Ureter (tissue), 1 donor: Measurements from ENCODE around the gene ALAS1. TPM values are rescaled to one million over a fixed set of nuclear protein-coding genes. Genes with fewer than 3 reads are reported as not detected.
"Not testable (repeated sequence)": the region's sequence is repeated elsewhere in the genome, so short reads cannot be mapped to it uniquely, and the experiment has no call there.

Source experiments
- DNase-seq: peaks from one replicate; pipeline ENCODE4 v3.0.0-alpha.2; 2020; ENCODE audit warnings: low spot score
- total RNA-seq: library from RNA; stranded (reverse); gene quantifications from one replicate; pipeline ENCODE4 v1.2.4, GENCODE V29; 2023
- donor health status: DM: yes; HTN: yes; CAD: no.

The ALAS1 gene
- total RNA-seq, 1 donor from 2014 or later = 144 TPM

DNA sequence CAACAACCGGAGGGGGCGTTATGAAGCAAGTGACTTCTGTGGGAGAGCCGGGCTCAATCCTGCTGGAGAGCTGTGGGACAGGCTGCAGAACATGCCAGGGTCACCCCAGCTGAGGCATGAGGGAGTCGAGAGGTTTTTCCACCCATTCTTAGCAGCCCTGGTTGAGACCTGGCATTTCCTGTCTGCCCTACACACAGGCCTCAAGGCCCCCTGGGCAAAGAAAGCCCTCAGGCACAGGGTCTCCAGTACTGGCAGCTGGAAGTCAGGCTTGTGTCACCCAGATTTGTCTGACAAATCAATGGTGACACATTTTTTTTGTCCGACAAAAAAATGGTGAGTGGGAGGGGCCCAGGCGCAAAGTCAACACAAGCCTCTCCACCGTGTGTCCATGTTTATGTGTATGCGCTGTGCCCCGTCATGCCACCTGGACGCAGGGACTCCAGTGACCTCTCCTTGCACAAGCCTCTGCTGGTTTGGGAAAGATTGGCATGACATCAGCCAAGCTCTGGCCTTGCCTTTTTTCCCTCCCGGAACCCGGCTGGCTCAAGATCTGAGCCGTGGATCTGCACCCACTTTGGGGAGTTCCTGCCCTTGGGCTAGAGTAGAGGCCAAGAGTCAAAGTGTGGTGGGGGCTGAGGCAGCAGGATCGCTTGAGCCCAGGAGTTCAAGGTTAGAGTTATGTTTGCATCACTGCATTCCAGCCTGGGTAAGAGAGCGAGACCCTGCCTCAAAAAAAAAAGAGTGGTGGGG, 20.8 kb upstream of the ALAS1 start:
- DNase-seq = no peak

DNA sequence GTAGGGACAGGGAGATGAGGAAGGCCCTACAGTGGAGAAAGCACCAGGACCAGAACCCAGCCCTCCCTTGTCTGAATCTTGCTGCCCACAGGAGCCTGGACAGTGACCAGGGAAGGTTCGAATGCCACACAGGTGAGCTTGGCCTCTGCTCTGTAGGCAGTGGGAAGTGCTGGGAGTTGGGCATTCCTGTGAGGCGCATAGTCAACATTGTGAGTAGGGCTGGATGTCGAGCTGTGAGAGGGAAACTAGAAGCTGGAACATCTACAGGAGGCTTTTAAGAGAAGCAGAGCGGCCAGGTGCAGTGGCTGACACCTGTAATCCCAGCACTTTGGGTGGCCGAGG, 20.3 kb upstream of the ALAS1 start:
- DNase-seq = no peak

DNA sequence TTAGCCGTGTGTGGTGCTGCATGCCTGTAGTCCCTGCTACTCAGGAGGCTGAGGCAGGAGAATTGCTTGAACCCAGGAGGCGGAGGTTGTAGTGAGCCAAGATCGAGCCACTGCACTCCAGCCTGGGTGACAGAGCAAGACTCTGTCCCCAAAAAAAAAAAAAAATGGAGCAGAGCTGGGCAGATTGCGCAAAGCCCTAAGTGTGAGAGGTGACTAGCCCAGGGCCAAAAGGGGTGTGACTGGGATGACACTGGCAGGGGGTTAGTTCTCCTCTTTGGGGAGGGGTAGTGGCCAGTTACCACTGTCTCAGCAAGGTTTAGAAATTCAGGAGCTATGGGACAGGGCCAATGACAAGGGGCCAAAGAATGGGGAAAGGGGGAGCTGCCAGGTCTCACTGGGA, 19.8 kb upstream of the ALAS1 start:
- not testable (repeated sequence) for DNase-seq

DNA sequence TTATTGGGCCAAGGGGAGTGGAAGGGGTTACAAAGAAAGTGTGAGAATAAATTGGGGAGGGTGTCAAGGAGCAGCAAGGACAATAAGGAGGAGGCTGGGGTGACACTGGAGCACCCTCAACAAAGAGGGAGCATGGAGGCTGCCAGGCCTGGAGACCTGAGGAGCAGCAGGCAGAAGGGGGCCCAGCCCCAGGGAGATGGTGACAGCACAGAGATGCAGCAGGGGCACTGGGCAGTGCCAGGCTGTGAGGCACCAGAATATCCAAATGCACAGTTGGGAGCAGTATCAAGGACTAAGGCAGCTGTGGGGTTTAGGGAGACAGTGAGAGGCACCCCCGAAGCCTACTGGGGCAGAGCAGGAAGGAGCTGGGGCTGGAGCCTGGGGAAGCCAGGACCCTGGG, 19.4 kb upstream of the ALAS1 start:
- no peak for DNase-seq

DNA sequence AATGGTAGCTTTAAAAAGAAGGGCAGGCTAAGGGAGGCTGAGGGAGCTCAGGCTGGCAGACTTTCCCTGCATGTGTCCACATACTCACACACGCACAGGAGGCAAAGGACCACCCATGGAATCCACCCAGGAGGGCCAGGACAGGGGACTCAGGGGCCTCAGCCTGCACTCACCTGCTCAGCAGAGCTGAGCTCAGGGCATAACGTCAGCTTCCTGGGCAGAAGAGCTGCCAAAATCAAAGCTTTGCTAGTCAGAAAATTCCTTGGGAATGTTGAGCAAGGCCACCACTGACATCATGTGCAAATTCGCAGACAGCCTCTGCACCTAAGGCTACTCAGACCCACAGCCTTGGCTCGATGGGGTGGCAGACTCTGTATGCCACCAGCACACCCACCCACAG, 16.4 kb upstream of the ALAS1 start:
- DNase-seq = no peak

DNA sequence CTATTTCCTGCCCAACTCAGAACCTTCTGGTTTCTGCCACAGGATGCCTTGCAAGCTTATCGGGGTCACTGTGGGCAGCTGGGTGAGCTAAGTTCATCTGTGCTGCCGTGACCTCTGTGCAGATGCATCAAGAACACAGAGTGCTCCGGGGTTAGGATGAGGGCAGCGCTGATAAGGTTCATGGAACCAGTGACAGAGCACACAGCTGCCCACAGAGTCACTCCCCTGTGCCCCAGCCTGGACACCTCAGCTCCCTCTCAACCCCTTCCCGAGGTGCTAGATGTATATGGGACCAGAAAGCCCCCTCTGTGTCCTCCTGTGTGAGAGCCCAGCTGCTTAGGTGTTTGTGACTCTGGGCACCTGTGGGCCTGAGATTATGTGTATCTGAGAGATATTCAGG, 15.8 kb upstream of the ALAS1 start:
- DNase-seq = no peak

DNA sequence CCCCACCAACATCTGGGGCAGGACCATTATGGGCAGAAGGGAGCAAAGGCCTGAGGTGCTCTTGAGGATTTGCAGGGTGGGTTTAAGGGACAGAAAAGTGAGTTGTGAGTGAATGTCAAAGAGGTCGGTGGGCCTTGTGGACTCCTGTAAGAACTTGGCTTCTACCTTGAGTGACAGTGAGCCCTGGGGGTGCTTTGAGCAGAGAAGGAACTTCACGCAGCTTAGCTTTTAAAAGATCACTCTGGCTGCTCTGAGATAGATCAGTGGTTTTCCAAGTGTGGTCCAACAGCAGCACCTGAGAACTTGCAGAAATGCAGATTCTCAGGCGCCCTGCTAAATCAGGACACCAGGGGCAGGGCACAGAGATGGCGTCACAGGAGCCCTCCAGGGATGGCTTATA, 15.3 kb upstream of the ALAS1 start:
- no peak for DNase-seq

DNA sequence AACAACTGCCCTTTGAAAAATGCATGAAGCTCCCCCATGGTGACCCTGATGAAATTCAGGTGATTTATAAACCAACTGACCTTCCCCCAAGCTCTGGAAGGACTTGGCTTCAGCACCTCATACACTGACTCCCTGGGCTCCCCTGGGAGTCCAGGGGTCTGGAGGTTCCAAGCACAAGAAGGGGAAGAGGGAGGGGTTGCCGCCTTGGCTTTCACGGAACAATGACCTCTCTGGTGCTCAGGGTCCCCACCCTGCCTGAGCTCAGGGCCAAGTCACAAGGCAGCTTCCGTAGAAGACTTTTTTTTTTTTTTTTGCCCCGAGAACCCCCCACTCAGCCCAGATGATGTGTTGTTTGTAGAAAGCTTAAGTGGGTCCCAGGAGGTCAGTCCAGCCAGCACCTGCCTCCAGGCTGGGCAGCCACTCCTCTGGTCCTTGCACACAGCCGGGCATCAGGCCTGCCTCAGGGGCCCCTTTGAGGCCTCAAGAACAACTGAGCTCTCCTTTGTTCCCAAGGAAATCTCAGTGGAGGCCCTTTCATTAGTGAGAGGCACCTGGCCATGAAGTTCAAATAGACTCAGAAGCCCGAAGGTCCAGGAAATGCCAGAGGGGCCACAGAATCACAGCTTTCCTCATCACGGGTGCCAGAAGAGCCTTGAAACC, 14.0 kb upstream of the ALAS1 start:
- no peak for DNase-seq

DNA sequence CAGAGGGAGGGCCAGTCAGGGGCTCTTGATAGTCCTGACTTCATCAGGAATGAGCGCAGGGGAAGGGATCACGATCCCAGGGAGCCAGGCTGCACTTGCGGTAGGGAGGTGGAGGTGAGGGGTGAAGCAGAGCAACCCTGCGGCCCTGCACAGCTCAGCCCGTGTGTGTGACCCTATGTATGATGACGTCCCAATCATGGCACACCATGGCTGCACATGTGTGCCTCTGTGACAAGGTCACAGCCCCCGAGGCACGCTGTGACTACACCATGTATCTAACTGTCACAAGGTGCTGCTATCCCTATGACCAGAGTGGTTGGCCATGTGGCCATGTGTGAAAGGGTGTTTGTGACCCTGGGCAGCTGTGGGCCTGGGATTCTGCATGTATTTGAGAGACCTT, 13.3 kb upstream of the ALAS1 start:
- DNase-seq = no peak

DNA sequence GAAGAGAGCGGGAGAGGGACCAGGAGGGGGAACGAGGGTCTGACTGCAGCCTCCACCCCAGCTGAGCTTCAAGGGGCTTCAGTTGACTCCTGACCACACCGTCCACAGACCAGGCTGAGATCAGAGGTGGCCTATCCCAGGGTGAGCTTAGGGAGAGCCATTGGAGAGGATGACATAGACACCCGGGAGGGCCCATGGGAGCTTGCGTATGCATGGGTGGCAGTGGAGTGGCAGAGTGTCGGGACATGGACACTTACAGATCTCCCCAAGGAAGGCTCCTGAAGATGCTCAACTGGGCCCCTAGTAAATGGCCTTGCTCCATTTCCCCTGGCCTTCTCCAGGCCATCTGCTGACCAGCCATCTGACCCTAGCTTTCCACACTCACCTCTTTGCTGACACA, 12.6 kb upstream of the ALAS1 start:
- DNase-seq = no peak

DNA sequence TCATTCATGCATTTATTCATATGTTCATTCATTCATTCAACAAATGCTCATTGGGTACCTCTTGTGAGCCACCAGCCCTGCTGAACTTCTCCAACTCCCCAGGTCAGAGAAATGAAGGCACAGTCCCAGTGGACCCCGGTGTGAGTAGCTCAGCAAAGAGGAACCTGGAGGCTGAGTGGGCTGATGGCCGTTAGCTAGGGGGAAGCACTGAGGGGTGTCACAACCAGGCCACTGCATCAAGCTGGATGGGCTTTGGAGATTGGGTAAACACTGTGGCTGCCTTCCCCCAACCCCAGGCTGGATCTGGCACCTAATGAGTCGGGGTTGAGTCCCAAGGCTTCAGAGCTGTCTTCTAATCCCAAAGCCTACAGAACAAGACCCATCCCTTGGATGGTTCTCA, 12.1 kb upstream of the ALAS1 start:
- DNase-seq = no peak

DNA sequence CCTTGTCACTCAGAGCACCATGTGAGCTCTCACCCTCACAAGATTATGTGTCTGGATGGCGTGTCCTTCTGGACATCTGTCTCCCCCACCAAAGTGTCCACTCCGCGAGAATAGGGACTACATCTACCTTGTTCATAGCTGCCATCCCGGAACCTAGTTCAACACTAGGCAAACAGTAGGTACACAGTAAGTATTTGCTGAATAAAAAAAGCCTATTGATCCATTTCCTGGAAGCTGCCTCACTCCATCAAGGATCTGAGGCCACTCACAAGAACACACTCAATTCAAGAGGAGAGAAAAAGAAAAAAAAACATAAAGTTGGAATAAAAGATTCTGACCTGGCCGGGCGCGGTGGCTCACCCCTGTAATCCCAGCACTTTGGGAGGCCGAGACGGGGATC, 11.2 kb upstream of the ALAS1 start:
- no peak for DNase-seq

DNA sequence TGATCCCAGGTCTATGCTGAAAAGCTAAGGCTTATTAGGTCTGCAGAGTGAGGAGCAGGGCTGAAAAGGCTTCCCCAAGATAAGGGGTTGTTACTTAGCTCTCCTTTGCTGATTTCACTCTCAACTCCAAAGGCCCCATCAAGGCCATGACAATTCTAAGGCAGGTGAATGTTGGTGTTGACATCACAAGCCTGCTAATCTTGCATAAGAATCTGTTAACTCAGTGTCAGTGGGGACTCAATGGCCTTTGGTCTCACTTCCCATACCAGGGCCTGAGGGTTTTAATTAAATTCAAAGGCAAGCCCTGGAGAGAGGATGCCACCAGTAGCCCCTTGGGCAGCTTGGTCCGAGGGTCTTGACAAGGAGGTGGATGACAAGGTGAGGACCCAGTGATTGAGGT, 9.4 kb upstream of the ALAS1 start:
- DNase-seq = no peak

DNA sequence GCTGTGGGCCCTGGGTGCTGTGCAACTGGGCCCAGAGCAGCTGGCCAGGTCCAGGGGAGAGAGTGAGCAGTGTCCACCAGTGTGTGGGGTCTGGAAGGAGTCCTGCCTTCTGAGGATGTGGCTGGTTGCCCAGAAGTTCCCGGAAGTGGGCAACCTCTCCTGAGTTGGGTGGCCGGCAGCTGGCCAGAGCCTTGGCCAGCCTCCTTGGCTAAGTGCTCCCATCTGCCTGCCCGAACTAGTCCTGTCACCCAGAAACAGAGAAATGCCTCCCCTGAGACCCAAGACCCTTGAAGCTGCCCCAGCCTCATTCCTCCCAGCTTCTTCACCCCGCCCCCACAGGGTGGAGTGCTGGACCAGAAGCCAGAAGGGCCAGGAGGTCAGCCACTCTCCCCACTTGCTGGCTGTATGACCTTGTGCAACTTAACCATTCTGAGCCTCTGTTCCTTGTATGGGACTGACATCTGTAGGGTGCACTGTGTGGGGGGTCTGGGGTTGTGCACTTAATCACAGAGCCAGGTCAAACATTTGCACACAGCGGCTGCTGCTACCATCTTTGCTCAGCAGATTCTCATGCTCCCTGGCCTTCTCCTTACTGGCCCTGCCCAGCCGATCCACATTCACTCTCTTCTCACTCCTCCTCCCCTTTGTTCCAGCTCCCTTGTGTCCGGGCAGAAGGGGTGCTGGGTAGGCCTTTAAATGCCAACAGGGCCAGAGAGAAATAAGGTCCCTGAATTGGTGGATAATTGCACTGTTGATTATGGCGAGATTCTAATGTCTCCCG, 7.5 kb upstream of the ALAS1 start:
- DNase-seq = peak; percentile 70

DNA sequence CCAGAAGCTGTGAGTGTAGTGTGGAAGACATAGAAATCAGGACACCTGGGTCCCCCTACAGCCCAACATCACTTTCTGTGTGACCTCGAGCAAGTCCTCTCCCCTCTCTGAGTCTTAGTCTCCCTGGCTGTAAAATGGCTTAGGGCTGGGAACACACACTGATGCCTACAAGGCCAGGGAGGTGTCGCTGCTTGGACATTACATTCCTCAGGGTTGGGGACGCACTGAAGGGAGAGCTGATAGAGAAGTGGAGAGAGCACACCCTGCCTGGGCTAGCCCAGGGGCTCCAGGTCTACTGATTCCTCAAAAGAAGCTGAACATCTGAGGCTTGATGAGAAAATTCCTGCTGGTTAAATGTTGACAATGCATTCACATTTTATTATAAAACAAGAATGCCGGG, 6.3 kb upstream of the ALAS1 start:
- no peak for DNase-seq

DNA sequence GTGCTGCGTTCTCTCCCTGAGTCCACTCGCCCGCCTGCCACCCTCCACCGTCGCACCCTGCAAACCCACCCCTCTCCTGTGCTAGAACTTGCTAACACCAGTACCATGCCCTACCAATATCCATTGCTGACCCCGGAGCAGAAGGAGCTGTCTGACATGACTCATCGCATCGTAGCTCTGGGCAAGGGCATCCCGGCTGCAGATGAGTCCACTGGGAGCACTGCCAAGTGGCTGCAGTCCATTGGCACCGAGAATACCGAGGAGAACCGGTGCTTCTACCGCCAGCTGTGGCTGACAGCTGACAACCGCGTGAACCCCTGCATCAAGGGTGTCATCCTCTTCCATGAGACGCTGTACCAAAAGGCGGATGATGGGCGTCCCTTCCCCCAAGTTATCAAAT, 4.9 kb upstream of the ALAS1 start:
- no peak for DNase-seq

DNA sequence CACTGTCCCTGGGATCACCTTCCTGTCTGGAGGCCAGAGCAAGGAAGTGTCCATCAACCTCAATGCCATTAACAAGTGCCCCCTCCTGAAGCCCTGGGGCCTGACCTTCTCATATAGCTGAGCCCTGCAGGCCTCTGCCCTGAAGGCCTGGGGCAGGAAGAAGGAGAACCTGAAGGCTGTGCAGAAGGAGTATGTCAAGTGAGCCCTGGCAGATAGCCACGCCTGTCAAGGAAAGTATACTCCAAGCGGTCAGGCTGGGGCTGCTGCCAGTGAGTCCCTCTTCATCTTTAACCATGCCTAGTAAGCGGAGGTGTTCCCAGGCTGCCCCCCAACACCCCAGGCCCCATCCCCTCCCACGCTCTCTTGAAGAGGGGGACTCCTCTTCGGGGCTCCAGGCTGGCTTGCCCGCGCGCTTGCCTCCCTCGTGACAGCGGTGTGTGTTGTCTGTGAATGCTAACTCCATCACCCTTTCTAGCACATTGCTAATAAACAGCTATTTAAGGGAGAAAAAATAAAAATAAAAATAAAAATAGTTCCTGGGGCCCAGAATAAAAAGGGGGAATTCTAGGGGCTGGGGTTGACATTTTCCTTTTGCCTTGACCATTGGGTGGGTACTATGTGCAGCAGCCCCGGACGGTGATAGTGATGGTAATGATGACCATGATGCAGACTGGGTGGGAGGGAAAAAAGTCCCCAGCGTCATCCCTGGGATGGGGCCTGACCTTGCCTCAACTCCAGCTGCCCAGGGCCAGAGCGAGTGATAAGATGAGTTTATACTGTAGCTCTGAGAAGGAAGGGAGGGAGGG, 3.3 kb upstream of the ALAS1 start:
- peak; percentile 79 for DNase-seq

DNA sequence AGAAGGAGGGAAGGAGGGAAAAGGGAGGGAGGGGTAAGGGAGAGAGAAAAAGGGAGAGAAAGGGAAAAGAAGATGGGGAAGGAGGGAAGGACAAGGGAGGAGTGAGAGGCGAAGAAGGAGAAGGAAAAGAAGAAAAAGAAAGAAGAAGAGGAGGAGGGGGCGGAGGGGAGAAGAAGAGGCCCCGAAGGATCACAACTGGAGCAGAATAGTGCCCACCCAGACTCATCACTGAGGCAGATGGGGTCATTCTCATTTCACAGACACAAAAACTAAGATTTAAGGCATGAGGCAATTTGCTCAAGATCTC, 2.7 kb upstream of the ALAS1 start:
- DNase-seq = no peak

DNA sequence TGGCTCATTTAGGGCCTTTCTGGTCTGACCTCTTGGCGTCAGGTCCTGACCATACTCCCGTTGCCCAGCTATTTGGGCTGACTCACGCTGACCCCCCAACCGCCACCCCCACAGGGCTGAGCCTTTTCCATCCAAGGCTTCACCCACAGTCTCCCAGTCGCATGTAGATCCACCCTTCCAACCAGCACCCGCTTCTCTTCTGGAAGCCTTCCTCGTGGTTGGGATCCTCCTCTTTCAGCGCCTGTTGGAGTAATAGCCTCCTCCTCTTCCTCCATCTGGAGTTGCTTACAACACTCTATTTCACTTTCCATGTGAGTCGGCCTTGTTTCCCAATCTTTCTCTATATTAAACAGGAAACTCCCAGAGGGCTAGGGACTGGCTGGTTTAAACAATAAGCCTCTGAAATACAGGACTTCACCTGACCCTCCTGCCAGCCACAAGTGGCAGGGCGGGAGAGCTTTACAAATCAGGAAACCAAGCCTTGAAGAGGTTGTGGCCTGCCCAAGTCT, 2.1 kb upstream of the ALAS1 start:
- no peak for DNase-seq

DNA sequence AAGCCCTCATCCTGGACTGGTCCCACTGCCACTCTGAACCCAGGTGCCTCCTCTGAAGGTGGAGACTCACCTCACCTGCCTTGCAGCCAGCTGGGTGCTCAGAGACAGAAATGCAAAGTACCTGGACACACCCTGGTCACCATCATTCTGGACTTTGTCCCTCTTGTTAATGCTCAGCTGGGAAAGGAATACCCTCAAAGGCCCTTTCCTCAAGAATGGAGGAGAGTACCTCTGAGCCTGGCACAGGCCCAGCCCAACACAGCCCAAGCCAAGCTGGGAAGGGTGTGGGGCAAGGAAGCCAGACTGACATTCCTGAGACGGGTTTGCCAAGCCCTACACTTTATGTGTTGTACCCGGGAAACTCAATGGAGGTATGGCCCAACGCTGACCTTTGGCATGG, 983 bp upstream of the ALAS1 start:
- DNase-seq = no peak

DNA sequence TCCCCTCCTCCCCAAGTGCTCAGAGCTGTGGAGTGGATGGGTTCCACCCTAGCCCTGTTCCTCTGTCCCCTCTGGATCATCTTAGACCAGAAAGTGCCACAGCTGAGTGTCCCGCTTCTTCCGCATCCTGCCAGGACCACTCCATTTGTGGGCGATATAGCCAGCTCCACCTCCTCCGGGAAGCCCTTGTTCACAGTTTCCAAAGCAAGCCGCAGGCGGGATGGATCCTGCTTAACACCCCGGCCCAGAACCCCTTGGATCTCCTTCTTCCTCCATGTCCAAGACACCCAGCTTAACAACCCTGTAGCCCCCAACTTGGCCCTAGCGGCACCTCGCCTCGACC, 490 bp upstream of the ALAS1 start:
- DNase-seq = no peak
